Fibroblast of upper back skin (primary cell): ENCODE data around the gene DNAJB6.

Experiments used
- DNase-seq: peaks from one replicate; pipeline ENCODE4 v3.0.0-alpha.2; 2013

The DNAJB6 gene

GRCh38 chr7:157410831-157411556 is 74.2 kb downstream of the DNAJB6 start:
- no peak for DNase-seq

- no peak for DNase-seq
Measured at GRCh38 chr7:157411580-157411979, 74.8 kb downstream of the DNAJB6 start.

GRCh38 chr7:157412021-157412443 is 75.2 kb downstream of the DNAJB6 start:
- DNase-seq = peak; percentile 79

- no peak for DNase-seq
Measured at GRCh38 chr7:157412491-157413180, 75.8 kb downstream of the DNAJB6 start.

GRCh38 chr7:157413881-157414701 is 77.3 kb downstream of the DNAJB6 start:
- no peak for DNase-seq

- DNase-seq = no peak
Measured at GRCh38 chr7:157414702-157415096, 77.9 kb downstream of the DNAJB6 start.

GRCh38 chr7:157415486-157415885 is 78.7 kb downstream of the DNAJB6 start:
- no peak for DNase-seq

- no peak for DNase-seq
Measured at GRCh38 chr7:157416011-157416410, 79.2 kb downstream of the DNAJB6 start.

- DNase-seq = no peak
Measured at GRCh38 chr7:157418204-157419034, 81.6 kb downstream of the DNAJB6 start.

GRCh38 chr7:157419035-157419293 is 82.2 kb downstream of the DNAJB6 start:
- DNase-seq = no peak

GRCh38 chr7:157422279-157422678 is 85.5 kb downstream of the DNAJB6 start:
- no peak for DNase-seq

- DNase-seq = no peak
Measured at GRCh38 chr7:157423348-157423747, 86.5 kb downstream of the DNAJB6 start.

GRCh38 chr7:157423886-157424565 is 87.2 kb downstream of the DNAJB6 start:
- no peak for DNase-seq

GRCh38 chr7:157425137-157425731 is 88.4 kb downstream of the DNAJB6 start:
- no peak for DNase-seq

GRCh38 chr7:157425761-157426160 is 89.0 kb downstream of the DNAJB6 start:
- no peak for DNase-seq

GRCh38 chr7:157426463-157427301 is 89.9 kb downstream of the DNAJB6 start:
- DNase-seq = no peak

GRCh38 chr7:157427811-157428553 is 91.2 kb downstream of the DNAJB6 start:
- no peak for DNase-seq

- DNase-seq = no peak
Measured at GRCh38 chr7:157428554-157428945, 91.7 kb downstream of the DNAJB6 start.

- no peak for DNase-seq
Measured at GRCh38 chr7:157429001-157429679, 92.3 kb downstream of the DNAJB6 start.
